CD4-positive, alpha-beta T cell (primary cell): ENCODE data around the gene PUM2. TPM values are rescaled to one million over a fixed set of nuclear protein-coding genes. Genes with fewer than 3 reads are reported as not detected.

Experiments
- ATAC-seq: fragments of 200-7000 bp; cut with Tn5 transposase; one replicate; pipeline ENCODE4 v1.10.0; 2022; ENCODE audit warnings: mild to moderate bottlenecking; ENCODE audit not compliant: poor library complexity
- CTCF ChIA-PET: fragments of 350-600 bp; sonication (Branson Sonifier 250); formaldehyde crosslinking; loops from one replicate; lab custom pipeline; 2021; ENCODE audit warnings: antibody characterized with exemption, inconsistent platforms; lab: Charles Lee
- POLR2A ChIA-PET: fragments of 350-600 bp; sonication (Branson Sonifier 250); formaldehyde crosslinking; loops from one replicate; lab custom pipeline; 2021; ENCODE audit warnings: antibody characterized with exemption, inconsistent platforms; lab: Charles Lee
- DNase-seq, 14 experiments: peaks; one replicate each; pipeline ENCODE4 v3.0.0-alpha.2; 2013 to 2020; ENCODE audit warnings: mixed read lengths in 2 of 14
- H3K27ac ChIP-seq, 2 donors: one replicate each; pipeline versions ENCODE4 v1.5.1 to v1.7.0; 2013; ENCODE audit warnings: low read length in 2 of 2, low read depth in 1 of 2, mild to moderate bottlenecking in 1 of 2
- H3K27me3 ChIP-seq, 2 experiments: 1 replicate in 1 of 2; 2 replicates in 1 of 2; pipeline versions ENCODE4 v1.6.1 to v1.7.0; 2013; ENCODE audit warnings: low read length in 2 of 2, control low read depth in 1 of 2, mild to moderate bottlenecking in 1 of 2, moderate library complexity in 1 of 2; ENCODE audit not compliant: insufficient read depth in 2 of 2, control insufficient read depth in 1 of 2
- H3K36me3 ChIP-seq: one replicate; pipeline ENCODE4 v1.6.1; 2013; ENCODE audit warnings: low read length, control low read depth; ENCODE audit not compliant: insufficient read depth
- H3K4me1 ChIP-seq: one replicate; pipeline ENCODE4 v1.6.1; 2013; ENCODE audit warnings: low read length, control low read depth; ENCODE audit not compliant: insufficient read depth
- H3K4me3 ChIP-seq: one replicate; pipeline ENCODE4 v1.5.1; 2013; ENCODE audit warnings: mild to moderate bottlenecking, low read length, moderate library complexity
- H3K9me3 ChIP-seq, 2 experiments: 1 replicate in 1 of 2; 2 replicates in 1 of 2; pipeline versions ENCODE4 v1.6.1 to v1.7.0; 2013; ENCODE audit warnings: low read length in 2 of 2, mild to moderate bottlenecking in 2 of 2, control low read depth in 1 of 2, moderate library complexity in 1 of 2; ENCODE audit not compliant: control insufficient read depth in 1 of 2, insufficient read depth in 1 of 2
- H3K27ac Mint-ChIP-seq: one replicate; pipeline ENCODE4 v1.8.0; 2020; ENCODE audit warnings: mixed read lengths
- H3K27me3 Mint-ChIP-seq: one replicate; pipeline ENCODE4 v1.8.0; 2021; ENCODE audit warnings: mixed read lengths
- H3K36me3 Mint-ChIP-seq: one replicate; pipeline ENCODE4 v1.8.0; 2021; ENCODE audit warnings: low read depth, mixed read lengths
- H3K4me1 Mint-ChIP-seq: one replicate; pipeline ENCODE4 v1.8.0; 2021; ENCODE audit warnings: low read depth, mixed read lengths
- H3K4me3 Mint-ChIP-seq: one replicate; pipeline ENCODE4 v1.8.0; 2020; ENCODE audit warnings: mild to moderate bottlenecking, mixed read lengths
- H3K9me3 Mint-ChIP-seq: one replicate; pipeline ENCODE4 v1.8.0; 2020; ENCODE audit warnings: mixed read lengths
- intact Hi-C, 2 experiments: fragments of 100-400 bp; cut with DNase I in 1 of 2; cut with micrococcal nuclease in 1 of 2; formaldehyde crosslinking; loops; one replicate each; pipeline versions ENCODE4 v1.15.1 to v1.9.0; 2023 to 2025; cut with DNase I, micrococcal nuclease
- total RNA-seq, 174 experiments: library from RNA in 2 of 174; stranded (reverse) in 2 of 174; gene quantifications; one replicate each; pipeline ENCODE4 v1.2.3 and lab custom pipeline; 2021 to 2026
- TF ChIP-seq, protein P1 (sequence below): fragments of 200-600 bp; IDR thresholded peaks from one replicate; pipeline ENCODE4 v1.8.0; 2022; ENCODE audit warnings: antibody characterized with exemption, mild to moderate bottlenecking

The PUM2 gene
- total RNA-seq, 2 experiments from 2014 or later, result 94.9 to 95.4 TPM

DNA sequence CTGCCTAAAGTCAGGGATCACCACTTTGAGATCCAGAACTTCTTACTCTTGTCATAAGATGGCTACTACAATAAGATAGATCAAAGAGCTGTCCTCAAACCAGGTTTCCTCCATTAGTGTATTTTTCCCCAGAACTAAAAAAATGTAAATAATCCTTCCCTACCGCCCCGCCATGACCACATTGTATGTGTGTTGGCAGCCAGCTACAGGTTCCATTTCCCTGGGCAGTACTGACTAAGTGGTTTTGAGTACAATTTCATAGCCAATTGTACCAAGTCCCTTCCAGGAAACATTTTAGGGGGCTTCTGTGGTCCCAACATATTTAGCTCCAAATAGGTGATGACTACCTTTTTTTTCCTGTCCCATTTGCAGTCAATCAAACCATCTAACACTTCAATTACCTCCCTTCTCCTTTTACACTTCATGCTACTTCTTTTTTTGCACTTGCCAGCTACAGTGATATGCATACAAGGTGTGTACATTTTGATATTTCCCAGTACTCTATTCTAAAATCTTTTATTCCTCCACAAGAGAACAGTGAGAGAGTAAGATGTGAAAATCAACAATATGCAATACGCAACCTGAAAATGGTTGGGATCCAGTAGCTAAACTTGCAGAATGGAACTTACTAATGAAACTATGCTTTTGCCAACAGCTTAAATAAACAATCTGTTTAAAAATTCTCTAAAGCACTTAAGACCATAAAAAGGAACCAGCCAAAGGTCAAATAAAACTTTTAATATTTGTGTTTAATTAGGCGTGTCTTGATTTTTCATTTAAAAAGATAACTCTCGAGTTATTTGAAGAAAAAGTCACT lies 3.9 kb downstream of the PUM2 start:
- intact Hi-C loops, result no loop called here
- peaks cover 73% of the 10 kb centered on the region for H3K4me1 Mint-ChIP-seq

GRCh38 chr2:20343128-20343527 lies 7.5 kb downstream of the PUM2 start:
- intact Hi-C loops, result loop anchor here in 1 of 2 experiments (5.0 kb wide), 1 partner anchor 56 kb away; no protein-coding TSS in a partner anchor
- no peak for ATAC-seq
- H3K9me3 ChIP-seq, result no peaks in the 10 kb centered on the region
- H3K4me3 ChIP-seq, result no peak overlapping the region
- Mint-ChIP-seq H3K9me3 (no peaks in the 10 kb centered on the region), H3K27me3 (no peaks in the 10 kb centered on the region), H3K36me3 (peaks cover 38% of the 10 kb centered on the region), H3K4me1 (peaks cover 90% of the 10 kb centered on the region), H3K4me3 (peak overlapping the region; percentile 26), H3K27ac (peak overlapping the region; percentile 43)
- H3K4me1 ChIP-seq, result peaks cover 50% of the 10 kb centered on the region
- TF ChIP-seq, protein P1, sequence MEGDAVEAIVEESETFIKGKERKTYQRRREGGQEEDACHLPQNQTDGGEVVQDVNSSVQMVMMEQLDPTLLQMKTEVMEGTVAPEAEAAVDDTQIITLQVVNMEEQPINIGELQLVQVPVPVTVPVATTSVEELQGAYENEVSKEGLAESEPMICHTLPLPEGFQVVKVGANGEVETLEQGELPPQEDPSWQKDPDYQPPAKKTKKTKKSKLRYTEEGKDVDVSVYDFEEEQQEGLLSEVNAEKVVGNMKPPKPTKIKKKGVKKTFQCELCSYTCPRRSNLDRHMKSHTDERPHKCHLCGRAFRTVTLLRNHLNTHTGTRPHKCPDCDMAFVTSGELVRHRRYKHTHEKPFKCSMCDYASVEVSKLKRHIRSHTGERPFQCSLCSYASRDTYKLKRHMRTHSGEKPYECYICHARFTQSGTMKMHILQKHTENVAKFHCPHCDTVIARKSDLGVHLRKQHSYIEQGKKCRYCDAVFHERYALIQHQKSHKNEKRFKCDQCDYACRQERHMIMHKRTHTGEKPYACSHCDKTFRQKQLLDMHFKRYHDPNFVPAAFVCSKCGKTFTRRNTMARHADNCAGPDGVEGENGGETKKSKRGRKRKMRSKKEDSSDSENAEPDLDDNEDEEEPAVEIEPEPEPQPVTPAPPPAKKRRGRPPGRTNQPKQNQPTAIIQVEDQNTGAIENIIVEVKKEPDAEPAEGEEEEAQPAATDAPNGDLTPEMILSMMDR, result no peak
- DNase-seq, result peak in 2 of 14 experiments; percentile 23 to 31
- no peak overlapping the region for H3K27ac ChIP-seq
- ChIA-PET CTCF (interaction anchor here (0.9 to 2.8 kb wide), 2 partner anchors 14 to 17 kb away, joined by 5 to 15 read pairs; no protein-coding TSS in a partner anchor), POLR2A (no interaction called here)
- peaks cover 4% of the 10 kb centered on the region for H3K36me3 ChIP-seq
- H3K27me3 ChIP-seq, result no peaks in the 10 kb centered on the region

More for the DNA sequence above, 3.9 kb downstream of the PUM2 start:
- ChIA-PET CTCF (interaction anchor here (1.1 to 1.3 kb wide), 3 partner anchors 9 to 304 kb away, joined by 3 to 10 read pairs (median 4); partner anchors contain the start of gene HS1BP3), POLR2A (interaction anchor here (1.3 to 1.4 kb wide), 2 partner anchors 9 to 304 kb away, joined by 4 read pairs; no protein-coding TSS in a partner anchor)
- DNase-seq (no peak), ATAC-seq (no peak)
- peaks cover 50% of the 10 kb centered on the region for H3K4me1 ChIP-seq
- Mint-ChIP-seq H3K4me3 (peak overlapping the region; percentile 56), H3K27me3 (no peaks in the 10 kb centered on the region), H3K27ac (peak overlapping the region; percentile 43), H3K9me3 (no peaks in the 10 kb centered on the region), H3K36me3 (peaks cover 37% of the 10 kb centered on the region)
- no peak overlapping the region for H3K27ac ChIP-seq
- TF ChIP-seq, protein P1, result no peak
- H3K4me3 ChIP-seq, result no peak overlapping the region
- no peaks in the 10 kb centered on the region for H3K27me3 ChIP-seq
- H3K9me3 ChIP-seq, result no peaks in the 10 kb centered on the region
- H3K36me3 ChIP-seq, result peaks cover 10% of the 10 kb centered on the region

DNA sequence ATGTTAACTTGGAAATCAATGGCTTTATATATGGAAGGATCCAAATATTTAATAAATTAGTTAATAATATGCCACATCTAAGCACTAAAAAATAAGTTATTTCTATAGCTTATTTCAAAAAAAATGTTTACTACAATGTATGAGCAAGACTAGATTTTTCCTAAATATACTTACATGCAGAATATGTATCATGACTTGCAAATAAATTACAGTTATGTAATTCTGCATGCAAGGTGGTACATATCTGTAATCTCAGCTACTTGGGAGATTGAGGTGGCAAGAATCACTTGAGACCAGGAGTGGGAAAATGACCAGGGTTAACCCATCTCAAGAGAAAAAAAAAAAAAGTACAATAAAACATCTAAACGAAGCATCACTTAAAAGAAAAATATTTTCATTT lies 11.6 kb downstream of the PUM2 start:
- ChIA-PET CTCF (interaction anchor here (1.4 to 5.2 kb wide), 2 partner anchors 10 to 13 kb away, joined by 4 to 31 read pairs; no protein-coding TSS in a partner anchor), POLR2A (no interaction called here)
- intact Hi-C loops, result no loop called here
- H3K4me1 ChIP-seq, result peaks cover 40% of the 10 kb centered on the region
- Mint-ChIP-seq H3K36me3 (peaks cover 26% of the 10 kb centered on the region), H3K27ac (peak overlapping the region; percentile 43), H3K9me3 (no peaks in the 10 kb centered on the region), H3K4me3 (peak overlapping the region; percentile 23), H3K4me1 (peaks cover 95% of the 10 kb centered on the region), H3K27me3 (no peaks in the 10 kb centered on the region)
- H3K4me3 ChIP-seq, result no peak overlapping the region
- ATAC-seq, result no peak
- no peak overlapping the region for H3K27ac ChIP-seq
- no peak for DNase-seq
- H3K36me3 ChIP-seq, result no peaks in the 10 kb centered on the region
- no peaks in the 10 kb centered on the region for H3K27me3 ChIP-seq
- H3K9me3 ChIP-seq, result no peaks in the 10 kb centered on the region
- TF ChIP-seq, protein P1, result no peak
